CD4-positive, alpha-beta T cell treated with Interleukin-6 for 4 hours (primary cell): Measurements from ENCODE around the gene MUC21.
"Not testable (repeated sequence)": the region's sequence is repeated elsewhere in the genome, so short reads cannot be mapped to it uniquely, and the experiment has no call there.

Experiments used
- DNase-seq: peaks from one replicate; pipeline ENCODE4 v3.0.0-alpha.2; 2020; ENCODE audit warnings: mixed read lengths

The MUC21 gene

GRCh38 chr6:30983439-30983838 is at the start of gene MUC21:
TSS of gene MUC21 (plus strand) at chr6:30983718. CDS start at chr6:30983959, 241 bp downstream.
- no peak for DNase-seq

- no peak for DNase-seq
These were observed 48.5 kb upstream of the MUC21 start for GRCh38 chr6:30935018-30935417.

GRCh38 chr6:30937265-30937664 is 46.3 kb upstream of the MUC21 start:
- no peak for DNase-seq

GRCh38 chr6:30938730-30939129 is 44.8 kb upstream of the MUC21 start:
- DNase-seq, result no peak

- DNase-seq, result no peak
These were observed 44.0 kb upstream of the MUC21 start for GRCh38 chr6:30939473-30939872.

GRCh38 chr6:30940361-30940986 is 43.0 kb upstream of the MUC21 start, which contains the start of gene MUCL3:
TSS of gene MUCL3 (plus strand) at chr6:30940973. CDS start at chr6:30941000, 27 bp downstream.
- no peak for DNase-seq

- peak; percentile 20 for DNase-seq
These were observed 41.0 kb upstream of the MUC21 start for GRCh38 chr6:30942338-30943060.

GRCh38 chr6:30944051-30944450 is 39.5 kb upstream of the MUC21 start:
- no peak for DNase-seq

GRCh38 chr6:30945281-30945680 is 38.2 kb upstream of the MUC21 start:
- DNase-seq, result no peak

- DNase-seq, result no peak
These were observed 36.3 kb upstream of the MUC21 start for GRCh38 chr6:30947231-30947630.

GRCh38 chr6:30948811-30949210 is 34.7 kb upstream of the MUC21 start:
- no peak for DNase-seq

GRCh38 chr6:30951907-30952469 is 31.5 kb upstream of the MUC21 start:
- no peak for DNase-seq

GRCh38 chr6:30954631-30955366 is 28.7 kb upstream of the MUC21 start:
- DNase-seq, result no peak

- DNase-seq, result peak; percentile 69
These were observed 28.0 kb upstream of the MUC21 start for GRCh38 chr6:30955367-30956042.

GRCh38 chr6:30957716-30958115 is 25.8 kb upstream of the MUC21 start:
- DNase-seq, result no peak

- DNase-seq, result no peak
These were observed 22.4 kb upstream of the MUC21 start for GRCh38 chr6:30960907-30961673.

- no peak for DNase-seq
These were observed 20.8 kb upstream of the MUC21 start for GRCh38 chr6:30962716-30963115.

- no peak for DNase-seq
These were observed 19.9 kb upstream of the MUC21 start for GRCh38 chr6:30963641-30964040.

GRCh38 chr6:30964075-30964474 is 19.4 kb upstream of the MUC21 start:
- DNase-seq, result no peak

GRCh38 chr6:30965140-30965601 is 18.3 kb upstream of the MUC21 start:
- DNase-seq, result no peak

GRCh38 chr6:30966154-30966553 is 17.4 kb upstream of the MUC21 start:
- no peak for DNase-seq

GRCh38 chr6:30969171-30969570 is 14.3 kb upstream of the MUC21 start:
- not testable (repeated sequence) for DNase-seq
